ENCODE measurements around the gene DNAH6. TPM values are rescaled to one million over a fixed set of nuclear protein-coding genes. Genes with fewer than 3 reads are reported as not detected.

Gene DNAH6
- total RNA-seq, 1 experiment from 2014 or later = 0.39 TPM

GRCh38 chr2:84807063-84807485, 290.8 kb downstream of the DNAH6 start (continued):
- TF ChIP-seq ZNF532 (CRISPR knock-in tag; IDR thresholded peaks at IDR 0.05; ENCODE audit: borderline replicate concordance) (no peak), GRHL2 (CRISPR knock-in tag; IDR thresholded peaks at IDR 0.05; ENCODE audit: insufficient replicate concordance, severe bottlenecking) (no peak)

GRCh38 chr2:84808279-84808678, 292.0 kb downstream of the DNAH6 start:
- Mint-ChIP-seq H3K27me3 (ENCODE audit: low read depth) (peaks cover 2% of the 10 kb centered on the region), H3K27ac (no peak overlapping the region), H3K36me3 (no peaks in the 10 kb centered on the region), H3K4me3 (no peak overlapping the region), H3K4me1 (no peaks in the 10 kb centered on the region), H3K9me3 (no peaks in the 10 kb centered on the region; the same call in 1 of the 2 replicates)
- ATAC-seq = no peak
- TF ChIP-seq ZNF425 (CRISPR knock-in tag; conservative IDR thresholded peaks at IDR 0.05) (no peak), NFYB (CRISPR knock-in tag; conservative IDR thresholded peaks at IDR 0.05; ENCODE audit: low read depth) (no peak), ZNF671 (CRISPR knock-in tag; IDR thresholded peaks at IDR 0.05) (no peak), NFATC4 (CRISPR knock-in tag; IDR thresholded peaks at IDR 0.05) (no peak), MAX (CRISPR knock-in tag; IDR thresholded peaks at IDR 0.05) (no peak), IRF1 (CRISPR knock-in tag; IDR thresholded peaks at IDR 0.05) (no peak), FOXK1 (CRISPR knock-in tag; IDR thresholded peaks at IDR 0.05) (no peak), RELA (CRISPR knock-in tag; IDR thresholded peaks at IDR 0.05; ENCODE audit: borderline replicate concordance) (no peak), ZNF396 (CRISPR knock-in tag; IDR thresholded peaks at IDR 0.05; ENCODE audit: borderline replicate concordance) (no peak), JUN (CRISPR knock-in tag; IDR thresholded peaks at IDR 0.05) (no peak), AR (CRISPR knock-in tag; IDR thresholded peaks at IDR 0.05) (no peak), RORB (CRISPR knock-in tag; IDR thresholded peaks at IDR 0.05) (no peak), HMGXB4 (CRISPR knock-in tag; IDR thresholded peaks at IDR 0.05) (no peak), PRRX2 (CRISPR knock-in tag; IDR thresholded peaks at IDR 0.05) (no peak), ZNF121 (CRISPR knock-in tag; IDR thresholded peaks at IDR 0.05) (no peak)
- POLR2A ChIA-PET = no interaction called here
- DNase-seq (ENCODE audit: low spot score) = no peak
- CTCF ChIA-PET = no interaction called here

Measured in WTC11 (cell line).